Lower leg skin (tissue), 3 donors: ENCODE data around the gene DIO3.

Source experiments
- CTCF ChIP-seq, 3 donors: fragments of 450-650 bp; IDR thresholded peaks; one replicate each; pipeline ENCODE4 v1.5.1; 2016; ENCODE audit warnings: antibody characterized with exemption in 3 of 3, mild to moderate bottlenecking in 3 of 3, moderate library complexity in 2 of 3
- POLR2A ChIP-seq, 2 donors: fragments of 450-650 bp; IDR thresholded peaks; one replicate each; pipeline ENCODE4 v1.6.1; 2016 to 2017; ENCODE audit warnings: antibody characterized with exemption in 2 of 2, mild to moderate bottlenecking in 1 of 2, moderate library complexity in 1 of 2

GRCh38 chr14:101563352-101563653, 2.0 kb downstream of the DIO3 start:
- no peak for TF ChIP-seq CTCF (IDR thresholded peaks at IDR 0.05)
- no peak for TF ChIP-seq POLR2A (IDR thresholded peaks at IDR 0.05)
